HAP-1 (cell line): ENCODE measurements around the gene TCP11L2.
"Not testable (repeated sequence)": the region's sequence is repeated elsewhere in the genome, so short reads cannot be mapped to it uniquely, and the experiment has no call there.

Source experiments
- DNase-seq, 2 experiments: peaks; one replicate each; pipeline ENCODE4 v3.0.0-alpha.2; 2016 to 2020; ENCODE audit warnings: low spot score in 2 of 2
- H3K27me3 ChIP-seq: fragments of 250-450 bp; sonication (Bioruptor Pico); 2 replicates; pipeline ENCODE4 v1.5.1; 2020; ENCODE audit warnings: low read depth, mild to moderate bottlenecking, moderate library complexity
- H3K36me3 ChIP-seq: fragments of 250-450 bp; sonication (Bioruptor Pico); replicated peaks from 2 replicates; pipeline ENCODE4 v1.5.1; 2020; ENCODE audit warnings: mild to moderate bottlenecking
- H3K4me1 ChIP-seq: fragments of 250-450 bp; sonication (Bioruptor Pico); 2 replicates; pipeline ENCODE4 v1.5.1; 2020; ENCODE audit warnings: mild to moderate bottlenecking
- H3K4me3 ChIP-seq: fragments of 250-450 bp; sonication (Bioruptor Pico); 2 replicates; pipeline ENCODE4 v1.5.1; 2020; ENCODE audit warnings: mild to moderate bottlenecking, moderate library complexity
- H3K9me3 ChIP-seq: fragments of 250-450 bp; sonication (Bioruptor Pico); 2 replicates; pipeline ENCODE4 v1.5.1; 2020; ENCODE audit warnings: mild to moderate bottlenecking, moderate library complexity
- in situ Hi-C: fragments of 300-500 bp; cut with MboI; formaldehyde crosslinking; loops from 3 replicates; pipeline ENCODE4 v1.14.3; 2020; ENCODE audit warnings: low sequenced_read_pairs, inconsistent platforms, mixed read lengths

Gene TCP11L2

GRCh38 chr12:106274575-106275121 is 27.9 kb upstream of the TCP11L2 start:
- H3K27me3 ChIP-seq: no peaks in the 10 kb centered on the region
- H3K36me3 ChIP-seq: no peaks in the 10 kb centered on the region
- in situ Hi-C loops: no loop called here
- peaks cover 19% of the 10 kb centered on the region for H3K4me1 ChIP-seq
- no peaks in the 10 kb centered on the region for H3K9me3 ChIP-seq
- DNase-seq: no peak
- H3K4me3 ChIP-seq: no peak overlapping the region

DNA sequence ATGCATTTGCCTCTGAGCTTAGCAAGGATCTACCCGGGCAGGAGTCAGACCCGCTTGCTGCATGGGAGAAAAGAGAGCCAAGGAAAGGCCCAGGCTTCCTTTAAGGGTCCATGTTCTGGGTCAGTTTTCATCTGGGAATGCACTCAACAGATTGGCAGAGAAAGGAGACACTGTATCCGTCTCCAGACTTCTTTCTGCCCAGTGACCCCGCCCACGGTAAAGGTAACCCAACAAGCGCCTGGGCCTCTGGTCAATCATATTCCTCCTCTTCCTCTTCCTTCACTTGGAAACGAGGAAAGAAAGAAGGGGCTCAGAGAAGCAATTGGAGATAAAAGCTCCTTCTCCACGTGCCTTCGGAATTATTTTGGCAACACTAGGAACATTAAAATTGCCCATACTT is 27.1 kb upstream of the TCP11L2 start:
- H3K36me3 ChIP-seq: no peaks in the 10 kb centered on the region
- no peak overlapping the region for H3K4me3 ChIP-seq
- no peaks in the 10 kb centered on the region for H3K27me3 ChIP-seq
- no peaks in the 10 kb centered on the region for H3K9me3 ChIP-seq
- DNase-seq: no peak
- in situ Hi-C loops: no loop called here
- H3K4me1 ChIP-seq: peaks cover 19% of the 10 kb centered on the region

- in situ Hi-C loops: no loop called here
- H3K27me3 ChIP-seq: no peaks in the 10 kb centered on the region
Measured at GRCh38 chr12:106276032-106276740, 26.3 kb upstream of the TCP11L2 start.

GRCh38 chr12:106280106-106280505 is 22.4 kb upstream of the TCP11L2 start:
- Histone ChIP-seq H3K4me3 (no peak overlapping the region), H3K9me3 (no peaks in the 10 kb centered on the region), H3K4me1 (peaks cover 6% of the 10 kb centered on the region), H3K36me3 (no peaks in the 10 kb centered on the region), H3K27me3 (peaks cover 10% of the 10 kb centered on the region)
- no peak for DNase-seq
- in situ Hi-C loops: loop anchor here (5.0 kb wide), 1 partner anchor 53 kb away; no protein-coding TSS in a partner anchor

More at GRCh38 chr12:106276032-106276740, 26.3 kb upstream of the TCP11L2 start:
- Histone ChIP-seq H3K9me3 (no peaks in the 10 kb centered on the region), H3K4me3 (no peak overlapping the region), H3K4me1 (peaks cover 14% of the 10 kb centered on the region), H3K36me3 (no peaks in the 10 kb centered on the region)
- no peak for DNase-seq

DNA sequence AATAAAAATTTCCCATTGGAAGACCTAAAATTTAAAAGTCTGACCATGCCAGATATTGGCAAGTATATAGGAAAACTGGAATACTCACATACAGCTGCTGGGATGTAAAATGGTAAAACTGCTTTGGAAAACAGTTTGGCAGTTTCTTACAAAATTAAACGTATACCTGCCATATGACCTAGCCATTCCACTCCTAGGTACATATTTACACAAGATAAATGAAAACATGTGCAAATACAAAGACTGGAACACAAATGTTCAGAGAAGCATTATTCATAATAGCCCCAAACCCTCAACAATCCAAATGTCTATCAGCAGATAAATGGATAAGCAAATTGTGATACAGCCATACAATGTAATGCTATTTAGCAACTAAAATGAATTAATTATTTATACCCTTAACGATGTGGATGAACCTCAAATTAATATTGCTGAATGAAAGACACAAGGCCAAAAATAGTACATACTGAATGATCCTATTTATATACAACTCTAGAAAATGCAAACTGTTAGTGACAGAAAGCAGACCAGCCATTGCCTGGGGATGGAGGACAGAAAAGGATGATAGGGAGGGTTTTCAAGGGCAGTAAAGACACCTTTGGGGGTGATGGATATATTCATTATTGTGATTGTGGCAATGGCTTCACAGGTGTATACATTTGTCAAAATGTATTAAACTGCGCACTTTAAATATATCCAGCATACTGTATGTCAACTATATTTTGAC is 21.3 kb upstream of the TCP11L2 start:
- no peak for DNase-seq
- H3K4me3 ChIP-seq: no peak overlapping the region
- no peaks in the 10 kb centered on the region for H3K36me3 ChIP-seq
- H3K27me3 ChIP-seq: peaks cover 12% of the 10 kb centered on the region
- in situ Hi-C loops: loop anchor here (5.0 kb wide), 1 partner anchor 54 kb away; no protein-coding TSS in a partner anchor
- no peaks in the 10 kb centered on the region for H3K9me3 ChIP-seq
- H3K4me1 ChIP-seq: no peaks in the 10 kb centered on the region

GRCh38 chr12:106281804-106282203 is 20.7 kb upstream of the TCP11L2 start:
- in situ Hi-C loops: loop anchor here (5.0 kb wide), 1 partner anchor 55 kb away; no protein-coding TSS in a partner anchor
- H3K27me3 ChIP-seq: peaks cover 13% of the 10 kb centered on the region
- H3K9me3 ChIP-seq: no peaks in the 10 kb centered on the region
- no peak for DNase-seq
- H3K4me3 ChIP-seq: no peak overlapping the region
- H3K4me1 ChIP-seq: no peaks in the 10 kb centered on the region
- no peaks in the 10 kb centered on the region for H3K36me3 ChIP-seq

- no peaks in the 10 kb centered on the region for H3K9me3 ChIP-seq
- H3K27me3 ChIP-seq: peaks cover 13% of the 10 kb centered on the region
- H3K36me3 ChIP-seq: no peaks in the 10 kb centered on the region
- no peaks in the 10 kb centered on the region for H3K4me1 ChIP-seq
- DNase-seq: peak; percentile 71 to 78
- in situ Hi-C loops: loop anchor here (5.0 kb wide), 1 partner anchor 55 kb away; no protein-coding TSS in a partner anchor
- no peak overlapping the region for H3K4me3 ChIP-seq
Measured at GRCh38 chr12:106282457-106283097, 20.0 kb upstream of the TCP11L2 start.

- in situ Hi-C loops: loop anchor here (5.0 kb wide), 1 partner anchor 57 kb away; no protein-coding TSS in a partner anchor
- Histone ChIP-seq H3K4me1 (no peaks in the 10 kb centered on the region), H3K4me3 (no peak overlapping the region), H3K36me3 (no peaks in the 10 kb centered on the region), H3K27me3 (peaks cover 13% of the 10 kb centered on the region), H3K9me3 (no peaks in the 10 kb centered on the region)
- DNase-seq: no peak
Measured at GRCh38 chr12:106284358-106285105, 18.0 kb upstream of the TCP11L2 start.

DNA sequence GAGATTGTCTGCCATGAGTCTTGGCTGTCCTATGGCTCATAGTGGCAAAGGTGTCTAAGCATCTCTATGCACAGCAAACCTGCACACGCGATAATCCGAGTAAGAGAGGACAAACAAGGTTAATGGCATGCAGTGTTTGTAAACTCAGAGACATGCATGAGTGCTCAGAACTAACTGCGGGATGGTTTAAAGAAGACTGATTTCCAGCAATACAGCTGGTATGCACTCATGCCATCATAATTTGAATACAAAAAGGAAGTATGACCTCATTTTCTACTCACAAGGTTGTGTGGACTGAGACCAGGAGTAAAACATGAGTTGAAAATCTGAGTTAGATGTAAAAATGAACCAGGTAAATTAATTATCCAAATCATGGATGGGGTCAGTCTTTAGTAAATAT is 16.6 kb upstream of the TCP11L2 start:
- no peaks in the 10 kb centered on the region for H3K9me3 ChIP-seq
- no peak overlapping the region for H3K4me3 ChIP-seq
- in situ Hi-C loops: no loop called here
- DNase-seq: no peak
- peaks cover 13% of the 10 kb centered on the region for H3K27me3 ChIP-seq
- H3K36me3 ChIP-seq: no peaks in the 10 kb centered on the region
- no peaks in the 10 kb centered on the region for H3K4me1 ChIP-seq

DNA sequence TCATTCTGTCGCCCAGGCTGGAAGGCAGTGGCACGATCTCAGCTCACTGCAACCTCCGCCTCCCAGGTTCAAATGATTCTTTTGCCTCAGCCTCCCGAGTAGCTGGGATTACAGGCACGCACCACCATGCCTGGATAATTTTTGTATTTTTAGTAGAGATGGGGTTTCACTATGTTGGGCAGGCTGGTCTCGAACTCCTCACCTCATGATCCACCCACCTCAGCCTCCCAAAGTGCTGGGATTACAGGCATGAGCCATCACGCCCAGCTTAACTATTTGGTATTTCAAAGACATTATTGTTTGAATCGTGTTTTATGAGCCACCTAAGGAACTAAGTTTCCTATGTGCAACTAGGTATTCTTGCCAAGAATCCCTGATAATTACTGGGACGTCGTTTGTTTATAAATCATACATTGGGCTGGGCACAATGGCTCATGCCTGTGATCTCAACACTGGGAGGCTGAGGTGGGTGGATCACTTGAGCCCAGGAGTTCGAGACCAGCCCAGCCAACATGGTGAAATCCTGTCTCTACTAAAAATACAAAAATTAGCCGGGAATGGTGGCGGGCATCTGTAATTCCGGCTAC is 15.9 kb upstream of the TCP11L2 start:
- H3K9me3 ChIP-seq, H3K36me3 ChIP-seq, H3K4me3 ChIP-seq, in situ Hi-C loops, H3K4me1 ChIP-seq: not testable (repeated sequence)
- peak in 1 of 2 experiments; percentile 6 for DNase-seq
- peaks cover 13% of the 10 kb centered on the region for H3K27me3 ChIP-seq

DNA sequence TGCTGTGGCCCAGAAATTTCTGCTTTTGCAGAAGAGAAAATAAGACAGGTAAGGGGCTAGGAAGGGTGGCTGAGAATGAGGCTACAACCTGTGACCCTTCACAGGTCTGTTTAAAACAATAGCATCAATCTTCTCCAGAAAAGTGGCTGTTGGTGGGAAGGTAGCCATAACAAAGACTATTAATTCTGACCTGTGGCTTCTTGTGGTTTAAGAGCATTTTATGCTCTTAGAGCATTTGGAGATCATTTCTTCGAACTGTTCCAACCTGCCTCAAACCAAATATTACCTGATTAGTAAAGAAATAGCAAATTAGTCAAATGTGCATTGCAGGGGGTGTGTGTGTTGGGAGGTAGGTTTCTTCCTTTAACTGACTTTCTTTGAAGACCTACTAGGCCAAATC is 15.2 kb upstream of the TCP11L2 start:
- no peaks in the 10 kb centered on the region for H3K9me3 ChIP-seq
- in situ Hi-C loops: no loop called here
- no peaks in the 10 kb centered on the region for H3K36me3 ChIP-seq
- DNase-seq: no peak
- no peaks in the 10 kb centered on the region for H3K4me1 ChIP-seq
- H3K4me3 ChIP-seq: no peak overlapping the region
- peaks cover 13% of the 10 kb centered on the region for H3K27me3 ChIP-seq

GRCh38 chr12:106288101-106288493 is 14.4 kb upstream of the TCP11L2 start:
- Histone ChIP-seq H3K4me3 (no peak overlapping the region), H3K9me3 (no peaks in the 10 kb centered on the region), H3K36me3 (no peaks in the 10 kb centered on the region), H3K27me3 (peaks cover 13% of the 10 kb centered on the region), H3K4me1 (no peaks in the 10 kb centered on the region)
- no peak for DNase-seq
- in situ Hi-C loops: no loop called here
